ENCODE data around the gene RPL36. TPM values are rescaled to one million over a fixed set of nuclear protein-coding genes. Genes with fewer than 3 reads are reported as not detected.
A peak's percentile ranks its signal among the peaks of the same experiment; 100 is the strongest.

The RPL36 gene
- polyA plus RNA-seq, 1 of the 3 experiments (the other 2 are of a cell fraction), result 1,383 TPM

DNA sequence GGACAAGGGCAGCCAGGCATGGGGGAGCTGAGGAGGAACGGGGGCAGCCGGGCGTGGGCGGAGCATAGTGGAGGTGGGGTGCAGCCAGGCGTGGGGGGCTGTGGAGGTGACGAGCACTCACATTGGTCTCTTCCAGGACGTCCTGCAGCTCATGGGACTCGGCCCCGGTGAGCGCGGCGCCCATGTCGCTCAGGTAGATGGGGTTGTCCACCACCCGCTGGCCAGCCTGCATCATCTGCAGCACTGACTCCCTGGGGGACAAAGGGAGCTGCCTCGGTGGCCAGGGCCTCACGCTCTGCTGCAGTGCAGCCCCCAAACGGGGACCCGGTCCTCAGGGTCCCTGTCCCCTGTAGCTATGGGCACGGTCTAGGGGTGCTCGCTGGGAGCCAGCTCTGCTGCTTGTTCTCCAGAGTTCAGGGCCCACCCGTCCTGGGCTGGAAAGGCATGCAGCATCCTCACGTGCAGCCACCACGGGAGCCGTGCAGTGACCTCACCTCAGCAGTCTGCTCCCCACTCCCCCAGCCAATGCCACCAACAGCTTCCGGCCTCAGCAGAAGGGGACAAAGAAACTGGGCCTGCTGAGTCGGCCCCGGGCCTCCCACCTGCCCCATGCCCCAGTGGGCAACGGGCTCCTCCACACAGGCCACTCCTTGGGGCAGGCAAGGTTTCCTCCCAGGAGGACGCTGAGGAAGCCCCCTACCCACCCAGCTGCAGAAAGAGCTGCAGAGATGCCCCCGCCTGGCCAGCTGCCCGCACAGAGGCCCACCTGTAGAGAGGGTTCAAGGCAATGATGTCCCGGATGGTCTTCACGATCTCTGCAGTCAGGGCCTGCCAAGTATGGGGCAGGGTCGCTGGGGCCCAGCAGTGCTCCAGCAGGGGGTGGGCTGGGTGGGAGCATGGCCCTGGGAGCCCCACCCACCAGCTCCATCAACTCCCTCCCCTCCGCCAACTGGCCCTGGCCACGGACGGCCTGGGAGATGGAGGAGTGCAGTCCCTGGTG lies 17.8 kb downstream of the RPL36 start:
- Histone ChIP-seq H3K27ac (ENCODE audit: low read depth in 2 of 2, low read length in 1 of 2) (no peak overlapping the region), H3F3A (replicated peaks; ENCODE audit: insufficient read depth) (no peaks in the 10 kb centered on the region), H3K9me3 (no peaks in the 10 kb centered on the region), H3K4me1 (ENCODE audit: control insufficient read depth in 1 of 2, insufficient read depth in 2 of 2, low read depth in 1 of 2, low read length in 1 of 2) (no peaks in the 10 kb centered on the region), H3K4me3 (ENCODE audit: low read depth in 2 of 2, low read length in 1 of 2) (no peak overlapping the region), H4K20me1 (ENCODE audit: insufficient read depth) (no peaks in the 10 kb centered on the region), H3K27me3 (ENCODE audit: insufficient read depth) (no peaks in the 10 kb centered on the region), H3K9ac (no peak overlapping the region), H3K36me3 (replicated peaks in 1 of 2; ENCODE audit: control insufficient read depth in 1 of 2, insufficient read depth in 2 of 2, low read length in 1 of 2) (peaks cover 23 to 54% of the 10 kb centered on the region in 2 experiments), H3K79me2 (ENCODE audit: insufficient read depth) (peaks cover under 1% of the 10 kb centered on the region; the same call in 1 of the 2 replicates), H3K4me2 (no peak overlapping the region), H3K9me2 (no peaks in the 10 kb centered on the region), H2AFZ (ENCODE audit: low read depth) (no peak overlapping the region)
- ChIA-PET CTCF (interaction anchor here (0.9 to 1.7 kb wide), 4 partner anchors 13 to 21 kb away, joined by 3 to 9 read pairs (median 4); partner anchors contain the start of genes CATSPERD, LONP1 and RPL36), POLR2A (interaction anchor here (1.1 to 1.5 kb wide), 2 partner anchors 12 to 18 kb away, joined by 3 to 7 read pairs; partner anchors contain the start of genes CATSPERD, LONP1 and RPL36)
- TF ChIP-seq JUND (IDR thresholded peaks at IDR 0.05) (no peak), ELF1 (IDR thresholded peaks at IDR 0.05) (no peak), REST (IDR thresholded peaks at IDR 0.05; ENCODE audit: low read depth, low read length) (no peak), CHD2 (IDR thresholded peaks at IDR 0.05; ENCODE audit: low read length, partially characterized antibody) (no peak), MXI1 (IDR thresholded peaks at IDR 0.05; ENCODE audit: low read depth, low read length) (no peak), RAD21 (IDR thresholded peaks at IDR 0.05; ENCODE audit: low read length) (no peak), TCF12 (IDR thresholded peaks at IDR 0.05) (no peak), YY1 (IDR thresholded peaks at IDR 0.05; ENCODE audit: low read depth) (no peak), FOSL2 (IDR thresholded peaks at IDR 0.05; ENCODE audit: borderline replicate concordance, low read depth) (no peak), FOXJ3 (CRISPR knock-in tag; IDR thresholded peaks at IDR 0.05) (no peak), RXRA (IDR thresholded peaks at IDR 0.05; ENCODE audit: borderline replicate concordance, low read depth) (no peak), EP300 (IDR thresholded peaks at IDR 0.05; ENCODE audit: borderline replicate concordance in 1 of 2, low read depth in 1 of 2, low read length in 1 of 2) (no peak), RCOR1 (IDR thresholded peaks at IDR 0.05; ENCODE audit: low read length) (no peak), FOXM1 (IDR thresholded peaks at IDR 0.05; ENCODE audit: low read depth) (no peak), TEAD4 (IDR thresholded peaks at IDR 0.05; ENCODE audit: borderline replicate concordance, insufficient read depth) (no peak)
- TF ChIP-seq, protein P1, sequence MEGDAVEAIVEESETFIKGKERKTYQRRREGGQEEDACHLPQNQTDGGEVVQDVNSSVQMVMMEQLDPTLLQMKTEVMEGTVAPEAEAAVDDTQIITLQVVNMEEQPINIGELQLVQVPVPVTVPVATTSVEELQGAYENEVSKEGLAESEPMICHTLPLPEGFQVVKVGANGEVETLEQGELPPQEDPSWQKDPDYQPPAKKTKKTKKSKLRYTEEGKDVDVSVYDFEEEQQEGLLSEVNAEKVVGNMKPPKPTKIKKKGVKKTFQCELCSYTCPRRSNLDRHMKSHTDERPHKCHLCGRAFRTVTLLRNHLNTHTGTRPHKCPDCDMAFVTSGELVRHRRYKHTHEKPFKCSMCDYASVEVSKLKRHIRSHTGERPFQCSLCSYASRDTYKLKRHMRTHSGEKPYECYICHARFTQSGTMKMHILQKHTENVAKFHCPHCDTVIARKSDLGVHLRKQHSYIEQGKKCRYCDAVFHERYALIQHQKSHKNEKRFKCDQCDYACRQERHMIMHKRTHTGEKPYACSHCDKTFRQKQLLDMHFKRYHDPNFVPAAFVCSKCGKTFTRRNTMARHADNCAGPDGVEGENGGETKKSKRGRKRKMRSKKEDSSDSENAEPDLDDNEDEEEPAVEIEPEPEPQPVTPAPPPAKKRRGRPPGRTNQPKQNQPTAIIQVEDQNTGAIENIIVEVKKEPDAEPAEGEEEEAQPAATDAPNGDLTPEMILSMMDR (IDR thresholded peaks at IDR 0.05), result no peak
- TF ChIP-seq, protein P2, sequence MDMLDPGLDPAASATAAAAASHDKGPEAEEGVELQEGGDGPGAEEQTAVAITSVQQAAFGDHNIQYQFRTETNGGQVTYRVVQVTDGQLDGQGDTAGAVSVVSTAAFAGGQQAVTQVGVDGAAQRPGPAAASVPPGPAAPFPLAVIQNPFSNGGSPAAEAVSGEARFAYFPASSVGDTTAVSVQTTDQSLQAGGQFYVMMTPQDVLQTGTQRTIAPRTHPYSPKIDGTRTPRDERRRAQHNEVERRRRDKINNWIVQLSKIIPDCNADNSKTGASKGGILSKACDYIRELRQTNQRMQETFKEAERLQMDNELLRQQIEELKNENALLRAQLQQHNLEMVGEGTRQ (IDR thresholded peaks at IDR 0.05; ENCODE audit: borderline replicate concordance, low read depth, low read length), result no peak
- TF ChIP-seq, protein P3, sequence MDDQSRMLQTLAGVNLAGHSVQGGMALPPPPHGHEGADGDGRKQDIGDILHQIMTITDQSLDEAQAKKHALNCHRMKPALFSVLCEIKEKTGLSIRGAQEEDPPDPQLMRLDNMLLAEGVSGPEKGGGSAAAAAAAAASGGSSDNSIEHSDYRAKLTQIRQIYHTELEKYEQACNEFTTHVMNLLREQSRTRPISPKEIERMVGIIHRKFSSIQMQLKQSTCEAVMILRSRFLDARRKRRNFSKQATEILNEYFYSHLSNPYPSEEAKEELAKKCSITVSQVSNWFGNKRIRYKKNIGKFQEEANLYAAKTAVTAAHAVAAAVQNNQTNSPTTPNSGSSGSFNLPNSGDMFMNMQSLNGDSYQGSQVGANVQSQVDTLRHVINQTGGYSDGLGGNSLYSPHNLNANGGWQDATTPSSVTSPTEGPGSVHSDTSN (IDR thresholded peaks at IDR 0.05), result no peak
- 89% methylated on average over 16 of the region's 37 CpGs for WGBS (ENCODE audit: low lambda C conversion rate)
- peak; percentile 33 for DNase-seq
